ENCODE measurements around the gene STK32B. TPM values are rescaled to one million over a fixed set of nuclear protein-coding genes. Genes with fewer than 3 reads are reported as not detected.

Gene STK32B
- total and polyA plus RNA-seq, 7 donors: 0.14 to 0.73 (median 0.52) TPM

- intact Hi-C loops (cut with DNase I): no loop called here
- WGBS, 3 donors: 79 to 89% (median 85%) methylated on average over 10 to 12 of the region's 12 CpGs
These were observed 31.5 kb upstream of the STK32B start for GRCh38 chr4:5019796-5020195.

GRCh38 chr4:5020341-5020740, 30.9 kb upstream of the STK32B start:
- Histone ChIP-seq H3K27ac (no peak overlapping the region), H3K9me3 (peaks cover 4% of the 10 kb centered on the region), H3K36me3 (ENCODE audit: insufficient read depth in 1 of 2, low read depth in 1 of 2) (no peaks in the 10 kb centered on the region), H3K4me1 (no peaks in the 10 kb centered on the region), H3K4me3 (no peak overlapping the region), H3K27me3 (ENCODE audit: insufficient read depth in 3 of 3, low read length in 2 of 3) (peaks cover 0 to 12% (median 5%) of the 10 kb centered on the region in 3 donors)
- WGBS, 3 donors: 79 to 91% (median 83%) methylated on average over 1 of the region's 1 CpG
- intact Hi-C loops (cut with DNase I): no loop called here
- DNase-seq: no peak
- TF ChIP-seq, protein P1, sequence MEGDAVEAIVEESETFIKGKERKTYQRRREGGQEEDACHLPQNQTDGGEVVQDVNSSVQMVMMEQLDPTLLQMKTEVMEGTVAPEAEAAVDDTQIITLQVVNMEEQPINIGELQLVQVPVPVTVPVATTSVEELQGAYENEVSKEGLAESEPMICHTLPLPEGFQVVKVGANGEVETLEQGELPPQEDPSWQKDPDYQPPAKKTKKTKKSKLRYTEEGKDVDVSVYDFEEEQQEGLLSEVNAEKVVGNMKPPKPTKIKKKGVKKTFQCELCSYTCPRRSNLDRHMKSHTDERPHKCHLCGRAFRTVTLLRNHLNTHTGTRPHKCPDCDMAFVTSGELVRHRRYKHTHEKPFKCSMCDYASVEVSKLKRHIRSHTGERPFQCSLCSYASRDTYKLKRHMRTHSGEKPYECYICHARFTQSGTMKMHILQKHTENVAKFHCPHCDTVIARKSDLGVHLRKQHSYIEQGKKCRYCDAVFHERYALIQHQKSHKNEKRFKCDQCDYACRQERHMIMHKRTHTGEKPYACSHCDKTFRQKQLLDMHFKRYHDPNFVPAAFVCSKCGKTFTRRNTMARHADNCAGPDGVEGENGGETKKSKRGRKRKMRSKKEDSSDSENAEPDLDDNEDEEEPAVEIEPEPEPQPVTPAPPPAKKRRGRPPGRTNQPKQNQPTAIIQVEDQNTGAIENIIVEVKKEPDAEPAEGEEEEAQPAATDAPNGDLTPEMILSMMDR (IDR thresholded peaks at IDR 0.05): no peak
- no peak for ATAC-seq

More at GRCh38 chr4:5019796-5020195, 31.5 kb upstream of the STK32B start:
- DNase-seq (no peak), ATAC-seq (no peak)
- no peak overlapping the region for H3K27ac ChIP-seq
- H3K4me1 ChIP-seq: no peaks in the 10 kb centered on the region
- peaks cover 4% of the 10 kb centered on the region for H3K9me3 ChIP-seq
- TF ChIP-seq, protein P1 (IDR thresholded peaks at IDR 0.05): no peak
- no peak overlapping the region for H3K4me3 ChIP-seq
- H3K36me3 ChIP-seq (ENCODE audit: insufficient read depth in 1 of 2, low read depth in 1 of 2): no peaks in the 10 kb centered on the region
- peaks cover 0 to 12% (median 5%) of the 10 kb centered on the region in 3 donors for H3K27me3 ChIP-seq (ENCODE audit: insufficient read depth in 3 of 3, low read length in 2 of 3)

- Histone ChIP-seq H3K27me3 (ENCODE audit: insufficient read depth in 3 of 3, low read length in 2 of 3) (peaks cover 0 to 10% (median 5%) of the 10 kb centered on the region in 3 donors), H3K27ac (no peak overlapping the region), H3K4me1 (no peaks in the 10 kb centered on the region), H3K4me3 (no peak overlapping the region), H3K9me3 (peaks cover 4% of the 10 kb centered on the region), H3K36me3 (ENCODE audit: insufficient read depth in 1 of 2, low read depth in 1 of 2) (no peaks in the 10 kb centered on the region)
- TF ChIP-seq, protein P1 (IDR thresholded peaks at IDR 0.05): no peak
- intact Hi-C loops (cut with DNase I): no loop called here
- 77 to 92% (median 79%) methylated on average over 3 of the region's 3 CpGs for WGBS, 3 donors
- ATAC-seq: no peak
- no peak for DNase-seq
These were observed 29.7 kb upstream of the STK32B start for GRCh38 chr4:5021546-5021945.

DNA sequence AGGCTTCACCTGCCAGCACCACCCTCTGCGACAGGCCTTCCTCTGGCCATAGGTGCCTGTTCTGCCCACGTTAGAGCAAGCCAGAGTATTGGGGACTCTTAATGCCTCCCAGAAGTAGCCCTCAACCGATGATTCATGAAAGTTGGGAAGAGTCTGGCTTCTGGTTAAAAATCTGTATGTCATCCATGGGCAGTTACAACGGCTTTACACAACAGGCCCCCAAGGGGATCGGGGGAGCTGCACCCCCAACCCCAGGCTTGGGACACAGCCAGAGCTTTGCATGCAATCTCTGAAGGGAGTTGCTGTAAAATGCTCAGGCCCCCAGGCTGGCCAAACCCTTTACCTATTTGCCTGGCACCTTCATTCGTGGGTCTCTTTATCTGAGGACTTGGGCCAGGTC, 26.6 kb upstream of the STK32B start:
- Histone ChIP-seq H3K4me1 (no peaks in the 10 kb centered on the region), H3K36me3 (ENCODE audit: insufficient read depth in 1 of 2, low read depth in 1 of 2) (no peaks in the 10 kb centered on the region), H3K9me3 (peaks cover 4% of the 10 kb centered on the region), H3K4me3 (no peak overlapping the region), H3K27me3 (ENCODE audit: insufficient read depth in 3 of 3, low read length in 2 of 3) (peaks cover 0 to 1% (median 0%) of the 10 kb centered on the region in 3 donors), H3K27ac (no peak overlapping the region)
- intact Hi-C loops (cut with DNase I): no loop called here
- TF ChIP-seq, protein P1 (IDR thresholded peaks at IDR 0.05): no peak
- 42 to 68% (median 68%) methylated on average over 6 of the region's 6 CpGs for WGBS, 3 donors
- ATAC-seq (no peak), DNase-seq (peak in 1 of 2 donors; percentile 41)

GRCh38 chr4:5026371-5026770, 24.9 kb upstream of the STK32B start:
- intact Hi-C loops (cut with DNase I): no loop called here

More at GRCh38 chr4:5026371-5026770, 24.9 kb upstream of the STK32B start:
- ATAC-seq: no peak
- Histone ChIP-seq H3K4me1 (no peaks in the 10 kb centered on the region), H3K9me3 (peaks cover 4% of the 10 kb centered on the region), H3K27me3 (ENCODE audit: insufficient read depth in 3 of 3, low read length in 2 of 3) (peaks cover 0 to 1% (median 0%) of the 10 kb centered on the region in 3 donors), H3K36me3 (ENCODE audit: insufficient read depth in 1 of 2, low read depth in 1 of 2) (no peaks in the 10 kb centered on the region), H3K4me3 (no peak overlapping the region), H3K27ac (no peak overlapping the region)
- TF ChIP-seq, protein P1 (IDR thresholded peaks at IDR 0.05): no peak
- WGBS, 3 donors: 76 to 81% (median 78%) methylated on average over 3 of the region's 3 CpGs
- DNase-seq: no peak

Data from psoas muscle (tissue), 8 donors.